ENCODE data around the gene VAPB.

The VAPB gene

GRCh38 chr20:58496429-58496769 is 107.4 kb downstream of the VAPB start:
- no peak overlapping the region for H3K4me3 ChIP-seq (ENCODE audit: low read length)
- DNase-seq (ENCODE audit: low read depth) = no peak
- no peak for TF ChIP-seq CTCF (IDR thresholded peaks at IDR 0.05; ENCODE audit: insufficient read depth, low read depth, low read length, missing control alignments)

- no peak for TF ChIP-seq CTCF (IDR thresholded peaks at IDR 0.05; ENCODE audit: insufficient read depth, low read depth, low read length, missing control alignments)
- no peak for DNase-seq (ENCODE audit: low read depth)
- no peak overlapping the region for H3K4me3 ChIP-seq (ENCODE audit: low read length)
These were observed 108.1 kb downstream of the VAPB start for GRCh38 chr20:58497076-58497641.

- TF ChIP-seq CTCF (IDR thresholded peaks at IDR 0.05; ENCODE audit: insufficient read depth, low read depth, low read length, missing control alignments) = no peak
- H3K4me3 ChIP-seq (ENCODE audit: low read length) = no peak overlapping the region
- DNase-seq (ENCODE audit: low read depth) = no peak
These were observed 108.9 kb downstream of the VAPB start for GRCh38 chr20:58497724-58498469.

GRCh38 chr20:58498470-58499068 is 109.5 kb downstream of the VAPB start:
- no peak for TF ChIP-seq CTCF (IDR thresholded peaks at IDR 0.05; ENCODE audit: insufficient read depth, low read depth, low read length, missing control alignments)
- no peak overlapping the region for H3K4me3 ChIP-seq (ENCODE audit: low read length)

GRCh38 chr20:58500256-58500655 is 111.2 kb downstream of the VAPB start:
- no peak for TF ChIP-seq CTCF (IDR thresholded peaks at IDR 0.05; ENCODE audit: insufficient read depth, low read depth, low read length, missing control alignments)
- H3K4me3 ChIP-seq (ENCODE audit: low read length) = no peak overlapping the region
- no peak for DNase-seq (ENCODE audit: low read depth)

More at GRCh38 chr20:58498470-58499068, 109.5 kb downstream of the VAPB start:
- DNase-seq (ENCODE audit: low read depth) = no peak

Data from epithelial cell of esophagus (primary cell).